ENCODE results near the gene GPRC5C.

DNA sequence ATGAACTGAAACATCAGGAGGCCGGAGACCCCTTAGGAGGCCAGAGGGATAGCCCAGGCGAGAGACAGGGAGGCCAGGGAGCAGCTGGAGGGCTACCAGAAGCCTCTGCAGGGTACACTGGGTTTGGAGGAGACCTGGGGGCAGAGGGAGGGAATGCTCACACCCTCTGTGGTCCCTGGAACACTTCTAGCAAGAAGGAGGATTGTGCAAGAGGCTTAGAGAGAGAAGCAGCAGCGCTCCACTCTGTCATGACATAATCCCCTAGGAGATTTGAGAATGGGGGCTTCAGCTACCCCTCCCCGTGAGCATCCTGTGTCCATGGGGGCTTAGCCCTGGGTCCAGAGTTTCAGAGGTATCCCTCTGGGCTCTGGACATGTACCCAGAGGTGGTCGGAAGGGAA, 48.7 kb upstream of the GPRC5C start:
- TF ChIP-seq, protein P1, sequence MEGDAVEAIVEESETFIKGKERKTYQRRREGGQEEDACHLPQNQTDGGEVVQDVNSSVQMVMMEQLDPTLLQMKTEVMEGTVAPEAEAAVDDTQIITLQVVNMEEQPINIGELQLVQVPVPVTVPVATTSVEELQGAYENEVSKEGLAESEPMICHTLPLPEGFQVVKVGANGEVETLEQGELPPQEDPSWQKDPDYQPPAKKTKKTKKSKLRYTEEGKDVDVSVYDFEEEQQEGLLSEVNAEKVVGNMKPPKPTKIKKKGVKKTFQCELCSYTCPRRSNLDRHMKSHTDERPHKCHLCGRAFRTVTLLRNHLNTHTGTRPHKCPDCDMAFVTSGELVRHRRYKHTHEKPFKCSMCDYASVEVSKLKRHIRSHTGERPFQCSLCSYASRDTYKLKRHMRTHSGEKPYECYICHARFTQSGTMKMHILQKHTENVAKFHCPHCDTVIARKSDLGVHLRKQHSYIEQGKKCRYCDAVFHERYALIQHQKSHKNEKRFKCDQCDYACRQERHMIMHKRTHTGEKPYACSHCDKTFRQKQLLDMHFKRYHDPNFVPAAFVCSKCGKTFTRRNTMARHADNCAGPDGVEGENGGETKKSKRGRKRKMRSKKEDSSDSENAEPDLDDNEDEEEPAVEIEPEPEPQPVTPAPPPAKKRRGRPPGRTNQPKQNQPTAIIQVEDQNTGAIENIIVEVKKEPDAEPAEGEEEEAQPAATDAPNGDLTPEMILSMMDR (IDR thresholded peaks at IDR 0.05) = no peak
- no peak for TF ChIP-seq POLR2AphosphoS5 (IDR thresholded peaks at IDR 0.05)
- no peak for TF ChIP-seq POLR2A (IDR thresholded peaks at IDR 0.05; ENCODE audit: low read depth)

Measured in esophagus muscularis mucosa (tissue), 3 donors.